ENCODE results near the gene ZNF836. TPM values are rescaled to one million over a fixed set of nuclear protein-coding genes. Genes with fewer than 3 reads are reported as not detected.

Gene ZNF836
- total RNA-seq, 2 experiments from 2014 or later = 10.7 to 11.1 TPM

DNA sequence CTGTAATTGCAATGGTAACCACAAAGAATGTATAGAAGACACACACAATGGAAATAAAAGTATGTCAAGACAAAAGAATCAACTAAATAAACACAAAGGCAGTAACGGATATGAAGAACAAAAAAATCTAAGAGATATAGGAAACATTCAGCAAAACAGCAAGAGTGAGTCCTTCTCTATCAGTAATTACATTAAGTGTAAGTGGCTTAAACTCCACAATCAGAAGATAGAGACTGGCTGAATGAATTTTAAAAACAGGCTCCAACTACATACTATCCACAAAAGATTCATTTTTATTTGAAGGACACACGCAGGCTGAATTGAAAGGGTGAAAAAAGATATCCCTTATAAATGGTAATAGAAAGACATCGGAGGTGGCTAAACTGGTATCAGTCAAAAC, 51.1 kb downstream of the ZNF836 start:
- DNase-seq = no peak
- Mint-ChIP-seq H3K4me3 (no peak overlapping the region), H3K9me3 (peaks cover 69% of the 10 kb centered on the region), H3K27me3 (ENCODE audit: low read depth) (no peaks in the 10 kb centered on the region), H3K4me1 (ENCODE audit: low read depth) (no peaks in the 10 kb centered on the region), H3K27ac (no peak overlapping the region), H3K36me3 (ENCODE audit: low read depth) (peaks cover 93% of the 10 kb centered on the region)
- intact Hi-C loops (cut with micrococcal nuclease) = no loop called here
- CTCF ChIA-PET = no interaction called here

GRCh38 chr19:52115526-52116053, 55.8 kb downstream of the ZNF836 start:
- no peak for DNase-seq
- H3K27ac Mint-ChIP-seq = no peak overlapping the region
- peaks cover 73% of the 10 kb centered on the region for H3K36me3 Mint-ChIP-seq (ENCODE audit: low read depth)
- intact Hi-C loops (cut with micrococcal nuclease) = no loop called here
- CTCF ChIA-PET = interaction anchor here (0.7 kb wide), 1 partner anchor 406 kb away, joined by 3 read pairs; no protein-coding TSS in a partner anchor
- no peaks in the 10 kb centered on the region for H3K27me3 Mint-ChIP-seq (ENCODE audit: low read depth)
- no peak overlapping the region for H3K4me3 Mint-ChIP-seq
- H3K4me1 Mint-ChIP-seq (ENCODE audit: low read depth) = no peaks in the 10 kb centered on the region
- peaks cover 87% of the 10 kb centered on the region for H3K9me3 Mint-ChIP-seq

DNA sequence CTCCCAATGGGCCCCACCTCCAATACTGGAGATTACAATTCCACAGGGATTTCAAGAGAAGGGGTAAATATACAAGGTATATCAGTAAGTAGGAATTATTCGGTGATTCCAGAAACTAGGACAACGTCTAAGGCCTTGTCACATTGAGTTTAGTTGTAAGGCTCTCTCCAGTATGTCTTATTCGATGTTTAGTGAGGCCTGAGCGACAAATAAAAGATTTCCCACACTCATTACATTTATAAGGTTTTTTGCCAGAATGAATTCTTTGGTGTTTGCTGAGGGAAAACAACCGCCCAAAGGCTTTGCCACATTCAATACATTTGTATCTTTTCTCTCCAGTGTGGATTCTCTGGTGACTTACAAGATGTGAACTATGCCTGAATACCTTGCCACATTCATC, 56.7 kb downstream of the ZNF836 start:
- Mint-ChIP-seq H3K27ac (no peak overlapping the region), H3K27me3 (ENCODE audit: low read depth) (no peaks in the 10 kb centered on the region), H3K4me1 (ENCODE audit: low read depth) (no peaks in the 10 kb centered on the region), H3K36me3 (ENCODE audit: low read depth) (peaks cover 69% of the 10 kb centered on the region), H3K9me3 (peaks cover 86% of the 10 kb centered on the region), H3K4me3 (no peak overlapping the region)
- CTCF ChIA-PET = no interaction called here
- DNase-seq = no peak
- intact Hi-C loops (cut with micrococcal nuclease) = no loop called here

DNA sequence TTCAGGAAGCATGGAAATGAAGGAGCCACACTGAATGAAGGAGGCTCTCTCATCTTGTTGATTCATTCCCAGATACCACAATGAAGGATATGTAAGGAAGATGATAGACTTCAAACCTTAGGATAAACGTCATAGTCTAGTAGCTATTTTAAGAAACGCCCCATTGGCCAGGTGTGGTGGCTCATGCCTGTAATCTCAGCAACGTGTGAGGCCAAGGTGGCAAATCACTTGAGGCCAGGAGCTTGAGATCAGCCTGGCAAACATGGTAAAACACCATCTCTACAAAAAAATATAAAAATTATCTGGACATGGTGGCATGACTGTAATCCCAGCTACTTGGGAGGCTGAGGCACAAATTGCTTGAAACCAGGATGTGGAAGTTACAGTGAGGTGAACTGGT, 58.8 kb downstream of the ZNF836 start:
- H3K36me3 Mint-ChIP-seq (ENCODE audit: low read depth) = peaks cover 54% of the 10 kb centered on the region
- no peak for DNase-seq
- no peak overlapping the region for H3K27ac Mint-ChIP-seq
- no peak overlapping the region for H3K4me3 Mint-ChIP-seq
- no peaks in the 10 kb centered on the region for H3K27me3 Mint-ChIP-seq (ENCODE audit: low read depth)
- H3K4me1 Mint-ChIP-seq (ENCODE audit: low read depth) = no peaks in the 10 kb centered on the region
- CTCF ChIA-PET = interaction anchor here (0.6 kb wide), 1 partner anchor 25 kb away, joined by 3 read pairs; no protein-coding TSS in a partner anchor
- intact Hi-C loops (cut with micrococcal nuclease) = no loop called here
- peaks cover 76% of the 10 kb centered on the region for H3K9me3 Mint-ChIP-seq

GRCh38 chr19:52110780-52111179, 60.6 kb downstream of the ZNF836 start:
- CTCF ChIA-PET = no interaction called here
- H3K27me3 Mint-ChIP-seq (ENCODE audit: low read depth) = no peaks in the 10 kb centered on the region
- peaks cover 49% of the 10 kb centered on the region for H3K36me3 Mint-ChIP-seq (ENCODE audit: low read depth)
- H3K27ac Mint-ChIP-seq = no peak overlapping the region
- intact Hi-C loops (cut with micrococcal nuclease) = no loop called here
- DNase-seq = no peak
- H3K4me3 Mint-ChIP-seq = no peak overlapping the region
- no peaks in the 10 kb centered on the region for H3K4me1 Mint-ChIP-seq (ENCODE audit: low read depth)
- H3K9me3 Mint-ChIP-seq = peaks cover 74% of the 10 kb centered on the region

Other genes with a start within 250 kb of the ZNF836 start
- gene ZNF613, start 244.1 kb downstream of the ZNF836 start, total RNA-seq = 1 to 10 TPM; 2.0 to 3.1 TPM
- 1 to 10 TPM; 6.6 to 6.7 TPM for gene ZNF350, start 184.8 kb downstream of the ZNF836 start, total RNA-seq
- 1 to 10 TPM; 6.8 to 7.9 TPM for gene ZNF615, start 163.4 kb downstream of the ZNF836 start, total RNA-seq
- 1 to 10 TPM; 7.5 to 8.2 TPM for gene ZNF614, start 143.2 kb downstream of the ZNF836 start, total RNA-seq
- gene ZNF432, start 122.8 kb downstream of the ZNF836 start, total RNA-seq = 1 to 10 TPM; 6.2 to 6.7 TPM
- gene ZNF841, start 75.9 kb downstream of the ZNF836 start, total RNA-seq = 10 to 100 TPM; 13.3 to 15.5 TPM
- 1 to 10 TPM; 7.6 to 8.7 TPM for gene ZNF616, start 31.7 kb downstream of the ZNF836 start, total RNA-seq
- gene PPP2R1A, start 18.4 kb upstream of the ZNF836 start, total RNA-seq = 100 to 1,000 TPM; 228 to 232 TPM
- 10 to 100 TPM; 22.3 to 23.6 TPM for gene ZNF766, start 98.0 kb upstream of the ZNF836 start, total RNA-seq
- gene ZNF480, start 125.5 kb upstream of the ZNF836 start, total RNA-seq = 1 to 10 TPM; 3.7 to 4.2 TPM
- gene ZNF610, start 164.6 kb upstream of the ZNF836 start, total RNA-seq = under 1 TPM; 0.64 TPM
- gene ZNF880, start 198.3 kb upstream of the ZNF836 start, total RNA-seq = 1 to 10 TPM; 8.3 to 8.4 TPM
- 1 to 10 TPM; 2.9 to 3.7 TPM for gene ZNF528, start 226.2 kb upstream of the ZNF836 start, total RNA-seq

Data from activated naive CD4-positive, alpha-beta T cell treated with anti-CD3 and anti-CD28 coated beads for 36 hours (primary cell).